Bronchial epithelial cell (primary cell): ENCODE measurements around the gene TENT4A. TPM values are rescaled to one million over a fixed set of nuclear protein-coding genes. Genes with fewer than 3 reads are reported as not detected.

ENCODE experiments used
- DNase-seq: peaks from one replicate; pipeline ENCODE4 v3.0.0-alpha.2; 2010; ENCODE audit warnings: low read depth
- FAIRE-seq: peaks from 2 replicates; lab custom pipeline; 2011; peaks lifted over from hg19 to GRCh38; lab: Jason Lieb, UNC
- H3K27me3 ChIP-seq: 2 replicates; pipeline ENCODE4 v1.5.1; 2011; ENCODE audit warnings: low read length; ENCODE audit not compliant: control insufficient read depth, insufficient read depth
- H3K36me3 ChIP-seq: 2 replicates; pipeline ENCODE4 v1.5.1; 2011; ENCODE audit warnings: low read length; ENCODE audit not compliant: control insufficient read depth, insufficient read depth
- H3K4me3 ChIP-seq: 2 replicates; pipeline ENCODE4 v1.5.1; 2011; ENCODE audit warnings: mild to moderate bottlenecking, low read depth, low read length, control low read depth
- CTCF ChIP-seq: IDR thresholded peaks from 2 replicates; pipeline ENCODE4 v1.5.1; 2011; ENCODE audit warnings: mild to moderate bottlenecking, moderate library complexity, low read length, control low read depth, inconsistent platforms; ENCODE audit not compliant: insufficient read depth, severe bottlenecking
- total RNA-seq: library from RNA; depleted of rRNA; stranded (reverse); fragments of >200 nt; gene quantifications from 2 replicates; pipeline ENCODE4 v1.2.1, GENCODE V29; 2014

TENT4A gene
- total RNA-seq, 1 donor from 2014 or later, result 6.8 TPM

GRCh38 chr5:6719896-6720560 lies 6.8 kb downstream of the TENT4A start:
- no peak for TF ChIP-seq CTCF
- FAIRE-seq (no peak), DNase-seq (no peak)
- Histone ChIP-seq H3K27me3 (no peaks in the 10 kb centered on the region), H3K4me3 (no peak overlapping the region), H3K36me3 (peaks cover 8% of the 10 kb centered on the region)

GRCh38 chr5:6720561-6720921 lies 7.3 kb downstream of the TENT4A start:
- FAIRE-seq, result no peak

GRCh38 chr5:6721442-6721841 lies 8.2 kb downstream of the TENT4A start:
- Histone ChIP-seq H3K36me3 (peaks cover 12% of the 10 kb centered on the region), H3K27me3 (no peaks in the 10 kb centered on the region), H3K4me3 (no peak overlapping the region)
- no peak for TF ChIP-seq CTCF
- DNase-seq (no peak), FAIRE-seq (no peak)

More at GRCh38 chr5:6720561-6720921, 7.3 kb downstream of the TENT4A start:
- H3K36me3 ChIP-seq, result peaks cover 10% of the 10 kb centered on the region
- no peak for TF ChIP-seq CTCF
- no peaks in the 10 kb centered on the region for H3K27me3 ChIP-seq
- no peak overlapping the region for H3K4me3 ChIP-seq
- no peak for DNase-seq

DNA sequence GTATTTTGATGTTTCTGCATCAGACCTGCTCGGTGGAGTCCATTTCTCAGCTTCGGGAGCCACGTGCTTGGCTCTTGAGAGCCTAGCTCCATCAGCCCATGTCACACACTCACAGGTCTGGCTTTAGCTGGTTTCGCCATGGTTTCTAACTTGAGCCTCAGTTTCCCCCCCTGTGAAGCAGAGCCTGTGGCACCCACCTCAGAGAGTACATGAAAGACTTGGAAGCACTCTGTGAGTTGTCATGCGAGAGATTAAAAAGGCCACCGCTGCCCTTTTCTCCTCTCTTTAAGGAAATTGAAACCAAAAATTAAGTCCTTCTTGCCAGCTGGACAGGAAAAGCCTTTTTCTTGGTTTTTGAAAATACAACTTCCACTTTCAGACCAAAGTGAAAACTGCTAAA lies 8.8 kb downstream of the TENT4A start:
- FAIRE-seq (no peak), DNase-seq (no peak)
- no peak for TF ChIP-seq CTCF
- Histone ChIP-seq H3K4me3 (no peak overlapping the region), H3K36me3 (peaks cover 16% of the 10 kb centered on the region), H3K27me3 (no peaks in the 10 kb centered on the region)

GRCh38 chr5:6723122-6723815 lies 10.0 kb downstream of the TENT4A start:
- no peak for TF ChIP-seq CTCF
- Histone ChIP-seq H3K36me3 (peaks cover 16% of the 10 kb centered on the region), H3K27me3 (no peaks in the 10 kb centered on the region), H3K4me3 (no peak overlapping the region)
- DNase-seq (no peak), FAIRE-seq (no peak)
